Naive thymus-derived CD8-positive, alpha-beta T cell (primary cell): ENCODE measurements around the gene RANGAP1. TPM values are rescaled to one million over a fixed set of nuclear protein-coding genes. Genes with fewer than 3 reads are reported as not detected.
A peak's percentile ranks its signal among the peaks of the same experiment; 100 is the strongest.

Experiments used
- ATAC-seq, 2 donors: fragments of 150-1000 bp; cut with Tn5 transposase in 1 of 2; sonication (Bioruptor Pico), chemical (Tn5 transposase) in 1 of 2; 1 replicate in 1 of 2; 2 replicates in 1 of 2; pipeline ENCODE4 v1.10.0; 2021; ENCODE audit warnings: mild to moderate bottlenecking in 2 of 2, moderate library complexity in 2 of 2
- POLR2A ChIA-PET: fragments of 350-600 bp; sonication (Branson Sonifier 250); formaldehyde crosslinking; loops from one replicate; lab custom pipeline; 2021; ENCODE audit warnings: antibody characterized with exemption; lab: Charles Lee
- DNase-seq, 10 donors: peaks; one replicate each; pipeline versions ENCODE4 v3.0.0 to v3.0.0-alpha.2; 2020 to 2022
- H3K27ac Mint-ChIP-seq, 10 donors: one replicate each; pipeline ENCODE4 v1.8.0; 2020 to 2022; ENCODE audit warnings: mild to moderate bottlenecking in 10 of 10, mixed read lengths in 10 of 10, moderate library complexity in 4 of 10, inconsistent platforms in 1 of 10
- H3K27me3 Mint-ChIP-seq, 5 donors: one replicate each; pipeline ENCODE4 v1.8.0; 2021 to 2022; ENCODE audit warnings: mixed read lengths in 5 of 5
- H3K36me3 Mint-ChIP-seq, 3 donors: one replicate each; pipeline ENCODE4 v1.8.0; 2020 to 2022; ENCODE audit warnings: mixed read lengths in 3 of 3, mild to moderate bottlenecking in 2 of 3, inconsistent platforms in 1 of 3
- H3K4me1 Mint-ChIP-seq, 4 donors: one replicate each; pipeline ENCODE4 v1.8.0; 2021 to 2022; ENCODE audit warnings: mixed read lengths in 4 of 4
- H3K4me3 Mint-ChIP-seq, 10 donors: one replicate each; pipeline ENCODE4 v1.8.0; 2020 to 2022; ENCODE audit warnings: mild to moderate bottlenecking in 10 of 10, mixed read lengths in 10 of 10, moderate library complexity in 6 of 10, inconsistent platforms in 1 of 10
- H3K9me3 Mint-ChIP-seq, 9 donors: one replicate each; pipeline ENCODE4 v1.8.0; 2020 to 2022; ENCODE audit warnings: mixed read lengths in 9 of 9, mild to moderate bottlenecking in 3 of 9, inconsistent platforms in 1 of 9, moderate library complexity in 1 of 9
- polyA plus RNA-seq, 3 donors: library from polyadenylated mRNA; unstranded; fragments of 300-500 nt; fragmentation: Illumina TruSeq; gene quantifications; one replicate each; pipeline ENCODE4 v1.2.3, GENCODE V29; 2021
- total RNA-seq, 8 experiments: library from RNA in 2 of 8; stranded (reverse) in 2 of 8; gene quantifications; one replicate each; pipeline ENCODE4 v1.2.3 and lab custom pipeline; 2021 to 2026

The RANGAP1 gene
- total and polyA plus RNA-seq, 5 experiments from 2014 or later, result 18.9 to 86.6 (median 30.1) TPM

- no peak overlapping the region for H3K4me3 Mint-ChIP-seq
- H3K27me3 Mint-ChIP-seq, result no peaks in the 10 kb centered on the region
- peaks cover 2 to 10% (median 6%) of the 10 kb centered on the region in 4 donors for H3K4me1 Mint-ChIP-seq
- ATAC-seq, result no peak
- H3K27ac Mint-ChIP-seq, result peak overlapping the region in 2 of 10 donors; percentile 19 to 24
- POLR2A ChIA-PET, result interaction anchor here (0.6 to 1.4 kb wide), 2 partner anchors 14 to 965 kb away, joined by 4 read pairs; no protein-coding TSS in a partner anchor
- H3K9me3 Mint-ChIP-seq, result no peaks in the 10 kb centered on the region
- DNase-seq, result no peak
- H3K36me3 Mint-ChIP-seq, result peaks cover 0 to 82% (median 16%) of the 10 kb centered on the region in 3 donors
These were observed 63.0 kb downstream of the RANGAP1 start for GRCh38 chr22:41222846-41223507.

GRCh38 chr22:41217553-41218157 lies 68.3 kb downstream of the RANGAP1 start:
- Mint-ChIP-seq H3K9me3 (no peaks in the 10 kb centered on the region), H3K27ac (peak overlapping the region in 9 of 10 donors; percentile 47 to 92 (median 72)), H3K4me1 (peaks cover 11 to 22% (median 15%) of the 10 kb centered on the region in 4 donors), H3K4me3 (peak overlapping the region in 9 of 10 donors; percentile 8 to 62 (median 54)), H3K27me3 (no peaks in the 10 kb centered on the region), H3K36me3 (peaks cover 0 to 69% (median 33%) of the 10 kb centered on the region in 3 donors)
- DNase-seq (peak in 5 of 10 donors; percentile 15 to 40 (median 27)), ATAC-seq (peak; percentile 90 to 98)
- POLR2A ChIA-PET, result interaction anchor here (1.2 to 1.5 kb wide), 2 partner anchors 9 to 20 kb away, joined by 3 to 4 read pairs; no protein-coding TSS in a partner anchor

- no peak for ATAC-seq
- no peaks in the 10 kb centered on the region for H3K27me3 Mint-ChIP-seq
- POLR2A ChIA-PET, result interaction anchor here (1.2 kb wide), 1 partner anchor 21 kb away, joined by 4 read pairs; no protein-coding TSS in a partner anchor
- H3K9me3 Mint-ChIP-seq, result no peaks in the 10 kb centered on the region
- peak overlapping the region in 4 of 10 donors; percentile 35 to 92 (median 62) for H3K27ac Mint-ChIP-seq
- peak overlapping the region in 1 of 10 donors; percentile 55 for H3K4me3 Mint-ChIP-seq
- DNase-seq, result no peak
- peaks cover 11 to 22% (median 16%) of the 10 kb centered on the region in 4 donors for H3K4me1 Mint-ChIP-seq
- peaks cover 0 to 65% (median 33%) of the 10 kb centered on the region in 3 donors for H3K36me3 Mint-ChIP-seq
These were observed 69.0 kb downstream of the RANGAP1 start for GRCh38 chr22:41216984-41217383.

- ATAC-seq (no peak), DNase-seq (no peak)
- POLR2A ChIA-PET, result no interaction called here
- Mint-ChIP-seq H3K27me3 (no peaks in the 10 kb centered on the region), H3K9me3 (no peaks in the 10 kb centered on the region), H3K4me1 (peaks cover 11 to 22% (median 15%) of the 10 kb centered on the region in 4 donors), H3K36me3 (peaks cover 0 to 58% (median 30%) of the 10 kb centered on the region in 3 donors), H3K27ac (peak overlapping the region in 2 of 10 donors; percentile 12 to 44), H3K4me3 (no peak overlapping the region)
These were observed 70.1 kb downstream of the RANGAP1 start for GRCh38 chr22:41215926-41216325.

GRCh38 chr22:41215409-41215808 lies 70.6 kb downstream of the RANGAP1 start:
- ATAC-seq (no peak), DNase-seq (no peak)
- H3K27me3 Mint-ChIP-seq, result no peaks in the 10 kb centered on the region
- H3K36me3 Mint-ChIP-seq, result peaks cover 0 to 58% (median 30%) of the 10 kb centered on the region in 3 donors
- POLR2A ChIA-PET, result no interaction called here
- peak overlapping the region in 3 of 10 donors; percentile 25 to 44 (median 37) for H3K27ac Mint-ChIP-seq
- no peak overlapping the region for H3K4me3 Mint-ChIP-seq
- H3K9me3 Mint-ChIP-seq, result no peaks in the 10 kb centered on the region
- H3K4me1 Mint-ChIP-seq, result peaks cover 11 to 25% (median 15%) of the 10 kb centered on the region in 4 donors

GRCh38 chr22:41206719-41207118 lies 79.3 kb downstream of the RANGAP1 start:
- peak overlapping the region; percentile 57 to 91 (median 69) for H3K4me3 Mint-ChIP-seq
- H3K4me1 Mint-ChIP-seq, result peaks cover 11 to 50% (median 40%) of the 10 kb centered on the region in 4 donors
- peaks cover 0 to 26% (median 0%) of the 10 kb centered on the region in 3 donors for H3K36me3 Mint-ChIP-seq
- H3K9me3 Mint-ChIP-seq, result no peaks in the 10 kb centered on the region
- DNase-seq, result no peak
- peaks cover 0 to 4% (median 3%) of the 10 kb centered on the region in 5 donors for H3K27me3 Mint-ChIP-seq
- POLR2A ChIA-PET, result interaction anchor here (0.6 to 1.2 kb wide), 2 partner anchors 9 to 1633 kb away, joined by 3 to 6 read pairs; no protein-coding TSS in a partner anchor
- no peak for ATAC-seq
- peak overlapping the region in 1 of 10 donors; percentile 17 for H3K27ac Mint-ChIP-seq

GRCh38 chr22:41204992-41205900 lies 80.7 kb downstream of the RANGAP1 start, which contains the start of gene L3MBTL2:
Gene L3MBTL2 (plus strand): TSS chr22:41205312. CDS start chr22:41205363, 51 bp downstream.
- Mint-ChIP-seq H3K27ac (peak within 1 kb of the TSS; percentile 92 to 97 (median 94)), H3K27me3 (peaks cover 0 to 7% (median 3%) of the 10 kb centered on the region in 5 donors), H3K4me1 (peaks cover 11 to 47% (median 40%) of the 10 kb centered on the region in 4 donors), H3K36me3 (peaks cover 0 to 18% (median 0%) of the 10 kb centered on the region in 3 donors), H3K9me3 (no peaks in the 10 kb centered on the region), H3K4me3 (peak within 1 kb of the TSS; percentile 91 to 100 (median 96))
- peak; percentile 100 for ATAC-seq
- POLR2A ChIA-PET, result no interaction called here
- peak; percentile 95 to 99 (median 98) for DNase-seq

- Mint-ChIP-seq H3K4me3 (peak overlapping the region in 7 of 10 donors; percentile 11 to 64 (median 38)), H3K27ac (peak overlapping the region in 6 of 10 donors; percentile 4 to 86 (median 53)), H3K9me3 (no peaks in the 10 kb centered on the region), H3K27me3 (peaks cover 0 to 8% (median 3%) of the 10 kb centered on the region in 5 donors), H3K4me1 (peaks cover 14 to 43% (median 35%) of the 10 kb centered on the region in 4 donors), H3K36me3 (peaks cover 0 to 7% (median 0%) of the 10 kb centered on the region in 3 donors)
- POLR2A ChIA-PET, result no interaction called here
- no peak for DNase-seq
- ATAC-seq, result no peak
These were observed 81.9 kb downstream of the RANGAP1 start for GRCh38 chr22:41204066-41204465.

- no peak for ATAC-seq
- POLR2A ChIA-PET, result no interaction called here
- Mint-ChIP-seq H3K4me3 (no peak overlapping the region), H3K27me3 (peaks cover 0 to 8% (median 3%) of the 10 kb centered on the region in 5 donors), H3K9me3 (no peaks in the 10 kb centered on the region), H3K27ac (peak overlapping the region in 1 of 10 donors; percentile 14), H3K4me1 (peaks cover 15 to 41% (median 36%) of the 10 kb centered on the region in 4 donors), H3K36me3 (no peaks in the 10 kb centered on the region)
- DNase-seq, result no peak
These were observed 82.9 kb downstream of the RANGAP1 start for GRCh38 chr22:41203118-41203517.

- POLR2A ChIA-PET, result no interaction called here
- Mint-ChIP-seq H3K4me1 (peaks cover 18 to 33% (median 31%) of the 10 kb centered on the region in 4 donors), H3K27me3 (peaks cover 0 to 8% (median 3%) of the 10 kb centered on the region in 5 donors), H3K4me3 (no peak overlapping the region), H3K36me3 (no peaks in the 10 kb centered on the region), H3K27ac (no peak overlapping the region), H3K9me3 (no peaks in the 10 kb centered on the region)
- DNase-seq (no peak), ATAC-seq (no peak)
These were observed 84.8 kb downstream of the RANGAP1 start for GRCh38 chr22:41201141-41201540.

GRCh38 chr22:41198027-41198580 lies 87.9 kb downstream of the RANGAP1 start:
- H3K9me3 Mint-ChIP-seq, result no peaks in the 10 kb centered on the region
- H3K4me1 Mint-ChIP-seq, result peaks cover 8 to 15% (median 12%) of the 10 kb centered on the region in 4 donors
- POLR2A ChIA-PET, result interaction anchor here (0.6 to 1.2 kb wide), 8 partner anchors 9 to 271 kb away, joined by 3 to 7 read pairs (median 5); partner anchors contain the start of genes ACO2 and RBX1
- ATAC-seq (peak; percentile 44 to 50), DNase-seq (peak in 8 of 10 donors; percentile 33 to 78 (median 40))
- peaks cover 0 to 4% (median 0%) of the 10 kb centered on the region in 5 donors for H3K27me3 Mint-ChIP-seq
- peak overlapping the region; percentile 84 to 94 (median 91) for H3K4me3 Mint-ChIP-seq
- no peaks in the 10 kb centered on the region for H3K36me3 Mint-ChIP-seq
- peak overlapping the region in 6 of 10 donors; percentile 20 to 84 (median 39) for H3K27ac Mint-ChIP-seq
